H9 (cell line): ENCODE results near the gene BAMBI. TPM values are rescaled to one million over a fixed set of nuclear protein-coding genes. Genes with fewer than 3 reads are reported as not detected.

Experiments
- DNase-seq: peaks from one replicate; pipeline ENCODE4 v3.0.0-alpha.2; 2017
- H2AFZ ChIP-seq: one replicate; pipeline ENCODE4 v1.6.1; 2013; ENCODE audit warnings: mild to moderate bottlenecking, low read length, control low read depth, moderate library complexity
- H2AK5ac ChIP-seq: 2 replicates; pipeline ENCODE4 v1.6.1; 2013; ENCODE audit warnings: low read length, control low read depth, mixed read lengths; ENCODE audit not compliant: insufficient read length
- H2BK120ac ChIP-seq: one replicate; pipeline ENCODE4 v1.6.1; 2013; ENCODE audit warnings: low read depth, mild to moderate bottlenecking, low read length, control low read depth, inconsistent platforms; ENCODE audit not compliant: poor library complexity, severe bottlenecking
- H2BK12ac ChIP-seq: 2 replicates; pipeline ENCODE4 v1.6.1; 2013; ENCODE audit warnings: low read length, control low read depth, mixed read lengths, low read depth; ENCODE audit not compliant: insufficient read length
- H2BK15ac ChIP-seq: 2 replicates; pipeline ENCODE4 v1.6.1; 2013; ENCODE audit warnings: low read depth, low read length, control low read depth
- H2BK20ac ChIP-seq: one replicate; pipeline ENCODE4 v1.6.1; 2013; ENCODE audit warnings: low read depth, mild to moderate bottlenecking, low read length, control low read depth, inconsistent platforms; ENCODE audit not compliant: poor library complexity, severe bottlenecking
- H2BK5ac ChIP-seq: 2 replicates; pipeline ENCODE4 v1.6.1; 2013; ENCODE audit warnings: low read length, control low read depth, mixed read lengths; ENCODE audit not compliant: insufficient read length
- H3K14ac ChIP-seq: 2 replicates; pipeline ENCODE4 v1.6.1; 2013; ENCODE audit warnings: low read length, control low read depth; ENCODE audit not compliant: insufficient read depth
- H3K18ac ChIP-seq: 2 replicates; pipeline ENCODE4 v1.6.1; 2013; ENCODE audit warnings: low read depth, mild to moderate bottlenecking, mixed read lengths, low read length, control low read depth; ENCODE audit not compliant: insufficient read length
- H3K23ac ChIP-seq: 2 replicates; pipeline ENCODE4 v1.6.1; 2013; ENCODE audit warnings: low read length, control low read depth, mixed read lengths, low read depth; ENCODE audit not compliant: insufficient read length
- H3K23me2 ChIP-seq: 2 replicates; pipeline ENCODE4 v1.6.1; 2013; ENCODE audit warnings: low read depth, mild to moderate bottlenecking, mixed read lengths, low read length, control low read depth; ENCODE audit not compliant: insufficient read length, poor library complexity, severe bottlenecking
- H3K27ac ChIP-seq: 2 replicates; pipeline ENCODE4 v1.5.1; 2013; ENCODE audit warnings: low read length, control low read depth, mixed read lengths, low read depth; ENCODE audit not compliant: insufficient read length
- H3K27me3 ChIP-seq: 2 replicates; pipeline ENCODE4 v1.6.1; 2013; ENCODE audit warnings: low read length, control low read depth, inconsistent platforms; ENCODE audit not compliant: insufficient read depth
- H3K4ac ChIP-seq: 2 replicates; pipeline ENCODE4 v1.6.1; 2013; ENCODE audit warnings: low read depth, mild to moderate bottlenecking, control low read depth, inconsistent platforms, low read length, moderate library complexity
- H3K4me1 ChIP-seq: 2 replicates; pipeline ENCODE4 v1.6.1; 2013; ENCODE audit warnings: low read length, control low read depth, inconsistent platforms; ENCODE audit not compliant: insufficient read depth
- H3K4me2 ChIP-seq: 2 replicates; pipeline ENCODE4 v1.6.1; 2013; ENCODE audit warnings: low read length, control low read depth, mixed read lengths; ENCODE audit not compliant: insufficient read length, insufficient read depth
- H3K56ac ChIP-seq: 2 replicates; pipeline ENCODE4 v1.6.1; 2013; ENCODE audit warnings: low read depth, mild to moderate bottlenecking, mixed read lengths, low read length, control low read depth; ENCODE audit not compliant: insufficient read length
- H3K79me1 ChIP-seq: 2 replicates; pipeline ENCODE4 v1.6.1; 2013; ENCODE audit warnings: low read depth, mild to moderate bottlenecking, moderate library complexity, low read length, control low read depth, inconsistent platforms; ENCODE audit not compliant: insufficient read depth, poor library complexity, severe bottlenecking
- H3K79me2 ChIP-seq: 2 replicates; pipeline ENCODE4 v1.6.1; 2013; ENCODE audit warnings: low read length, control low read depth, inconsistent platforms; ENCODE audit not compliant: insufficient read depth
- H3K9ac ChIP-seq: 2 replicates; pipeline ENCODE4 v1.6.1; 2013; ENCODE audit warnings: low read length, control low read depth, mixed read lengths; ENCODE audit not compliant: insufficient read length; ENCODE audit errors: extremely low read depth
- H3K9me3 ChIP-seq: one replicate; pipeline ENCODE4 v1.6.1; 2013; ENCODE audit warnings: low read depth, low read length, inconsistent platforms; ENCODE audit not compliant: control insufficient read depth
- H3T11ph ChIP-seq: one replicate; pipeline ENCODE4 v1.6.1; 2013; ENCODE audit warnings: mild to moderate bottlenecking, low read length, control low read depth, inconsistent platforms
- H4K20me1 ChIP-seq: one replicate; pipeline ENCODE4 v1.6.1; 2013; ENCODE audit not compliant: control insufficient read depth, insufficient read length, insufficient read depth
- H4K5ac ChIP-seq: 2 replicates; pipeline ENCODE4 v1.6.1; 2013; ENCODE audit warnings: low read depth, mild to moderate bottlenecking, mixed read lengths, low read length, control low read depth; ENCODE audit not compliant: insufficient read length
- H4K8ac ChIP-seq: replicated peaks from 2 replicates; pipeline ENCODE4 v1.6.1; 2013; ENCODE audit warnings: low read length, control low read depth, mixed read lengths, low read depth; ENCODE audit not compliant: insufficient read length
- H4K91ac ChIP-seq: 2 replicates; pipeline ENCODE4 v1.6.1; 2013; ENCODE audit warnings: low read depth, mild to moderate bottlenecking, moderate library complexity, mixed read lengths, low read length, control low read depth; ENCODE audit not compliant: insufficient read length
- H3K27ac Mint-ChIP-seq, 3 experiments: 2 replicates in 2 of 3; 3 replicates in 1 of 3; pipeline ENCODE4 v1.8.0; 2020 to 2021; ENCODE audit warnings: mixed read lengths in 3 of 3, mild to moderate bottlenecking in 1 of 3, moderate library complexity in 1 of 3
- H3K27me3 Mint-ChIP-seq: 2 replicates; pipeline ENCODE4 v1.8.0; 2021; ENCODE audit warnings: low read depth, mild to moderate bottlenecking, moderate library complexity, mixed read lengths
- H3K36me3 Mint-ChIP-seq, 3 experiments: 2 replicates in 2 of 3; 3 replicates in 1 of 3; pipeline ENCODE4 v1.8.0; 2020 to 2021; ENCODE audit warnings: low read depth in 3 of 3, mixed read lengths in 3 of 3; ENCODE audit not compliant: insufficient read depth in 1 of 3
- H3K4me1 Mint-ChIP-seq, 2 experiments: 2 replicates each; pipeline ENCODE4 v1.8.0; 2020; ENCODE audit warnings: mixed read lengths in 2 of 2
- H3K4me3 Mint-ChIP-seq, 2 experiments: 2 replicates in 1 of 2; 3 replicates in 1 of 2; pipeline ENCODE4 v1.8.0; 2020 to 2021; ENCODE audit warnings: mild to moderate bottlenecking in 2 of 2, mixed read lengths in 2 of 2, moderate library complexity in 1 of 2
- H3K9me3 Mint-ChIP-seq, 2 experiments: 2 replicates in 1 of 2; 3 replicates in 1 of 2; pipeline ENCODE4 v1.8.0; 2020; ENCODE audit warnings: mild to moderate bottlenecking in 2 of 2, mixed read lengths in 2 of 2, moderate library complexity in 1 of 2
- WGBS: extraction: QIAGEN DNeasy Blood & Tissue Kit; methylation state at CpG from one replicate; pipeline ENCODE4 v1.1.7; 2013; ENCODE audit warnings: missing lambda C conversion rate, low lambda C conversion rate, mixed read lengths; ENCODE audit not compliant: insufficient read length; ENCODE audit errors: extremely low coverage; 5-methylcytosine and 5-hydroxymethylcytosine counted together
- total RNA-seq: library from RNA; stranded (reverse); gene quantifications from 2 replicates; pipeline ENCODE4 v1.2.1, GENCODE V29; 2021
- TF ChIP-seq, protein P1 (sequence below): fragments of 200-600 bp; sonication (generic); conservative IDR thresholded peaks from 3 replicates; pipeline ENCODE4 v1.8.0; 2021; ENCODE audit warnings: antibody characterized with exemption, mild to moderate bottlenecking

The BAMBI gene
- total RNA-seq, 1 experiment from 2014 or later = 16.8 TPM

- WGBS = no CpG with 5 or more reads among the region's 13 CpGs
- Histone ChIP-seq H3K23ac (no peak overlapping the region), H3K27me3 (no peaks in the 10 kb centered on the region), H4K8ac (no peak overlapping the region), H3K79me2 (peaks cover 26% of the 10 kb centered on the region; the same call in 1 of the 2 replicates), H4K5ac (no peak overlapping the region), H4K20me1 (no peaks in the 10 kb centered on the region), H3T11ph (no peak overlapping the region), H3K27ac (no peak overlapping the region), H2AK5ac (no peak overlapping the region), H2BK120ac (no peak overlapping the region), H3K4ac (no peak overlapping the region), H4K91ac (no peak overlapping the region), H2BK12ac (no peak overlapping the region), H3K4me2 (no peak overlapping the region), H3K23me2 (peaks cover 6% of the 10 kb centered on the region), H3K56ac (no peak overlapping the region), H3K9me3 (no peaks in the 10 kb centered on the region), H2BK5ac (no peak overlapping the region), H3K18ac (no peak overlapping the region), H2BK15ac (no peak overlapping the region), H2BK20ac (no peak overlapping the region), H3K9ac (no peak overlapping the region), H3K14ac (no peak overlapping the region), H3K79me1 (peaks cover 3% of the 10 kb centered on the region), H3K4me1 (peaks cover 10% of the 10 kb centered on the region), H2AFZ (no peak overlapping the region)
- DNase-seq = no peak
- H3K27me3 Mint-ChIP-seq = no peaks in the 10 kb centered on the region
- H3K27ac Mint-ChIP-seq = no peak overlapping the region; a peak in 1 of 7 replicates
- H3K36me3 Mint-ChIP-seq = peaks cover 29 to 38% (median 36%) of the 10 kb centered on the region in 3 experiments; a peak in 6 of 7 replicates
- peaks cover 71 to 73% of the 10 kb centered on the region in 2 experiments for H3K4me1 Mint-ChIP-seq
- TF ChIP-seq, protein P1, sequence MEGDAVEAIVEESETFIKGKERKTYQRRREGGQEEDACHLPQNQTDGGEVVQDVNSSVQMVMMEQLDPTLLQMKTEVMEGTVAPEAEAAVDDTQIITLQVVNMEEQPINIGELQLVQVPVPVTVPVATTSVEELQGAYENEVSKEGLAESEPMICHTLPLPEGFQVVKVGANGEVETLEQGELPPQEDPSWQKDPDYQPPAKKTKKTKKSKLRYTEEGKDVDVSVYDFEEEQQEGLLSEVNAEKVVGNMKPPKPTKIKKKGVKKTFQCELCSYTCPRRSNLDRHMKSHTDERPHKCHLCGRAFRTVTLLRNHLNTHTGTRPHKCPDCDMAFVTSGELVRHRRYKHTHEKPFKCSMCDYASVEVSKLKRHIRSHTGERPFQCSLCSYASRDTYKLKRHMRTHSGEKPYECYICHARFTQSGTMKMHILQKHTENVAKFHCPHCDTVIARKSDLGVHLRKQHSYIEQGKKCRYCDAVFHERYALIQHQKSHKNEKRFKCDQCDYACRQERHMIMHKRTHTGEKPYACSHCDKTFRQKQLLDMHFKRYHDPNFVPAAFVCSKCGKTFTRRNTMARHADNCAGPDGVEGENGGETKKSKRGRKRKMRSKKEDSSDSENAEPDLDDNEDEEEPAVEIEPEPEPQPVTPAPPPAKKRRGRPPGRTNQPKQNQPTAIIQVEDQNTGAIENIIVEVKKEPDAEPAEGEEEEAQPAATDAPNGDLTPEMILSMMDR = no peak
- no peaks in the 10 kb centered on the region for H3K9me3 Mint-ChIP-seq
- peak overlapping the region in 1 of 2 experiments; percentile 23; a peak in 2 of 5 replicates for H3K4me3 Mint-ChIP-seq
These were observed 7.0 kb downstream of the BAMBI start for GRCh38 chr10:28684157-28684985.
